RWPE2 (cell line): ENCODE measurements around the gene B4GALT6.

Experiments used
- ATAC-seq: fragments of 200-7000 bp; cut with Tn5 transposase; 3 replicates; pipeline ENCODE4 v1.9.1; 2021; ENCODE audit warnings: low read depth
- DNase-seq: peaks from one replicate; pipeline ENCODE4 v3.0.0-alpha.2; 2020; ENCODE audit warnings: low spot score
- H3K27ac ChIP-seq: fragments of 450-650 bp; 2 replicates; pipeline ENCODE4 v1.5.1; 2017; ENCODE audit warnings: mild to moderate bottlenecking; ENCODE audit not compliant: poor library complexity, severe bottlenecking
- H3K27me3 ChIP-seq: fragments of 250-450 bp; sonication (Bioruptor Pico); 2 replicates; pipeline ENCODE4 v1.5.1; 2021; ENCODE audit warnings: mild to moderate bottlenecking, moderate library complexity; ENCODE audit not compliant: insufficient read depth, poor library complexity, severe bottlenecking
- H3K36me3 ChIP-seq: fragments of 250-450 bp; sonication (Bioruptor Pico); 2 replicates; pipeline ENCODE4 v1.5.1; 2020; ENCODE audit warnings: low read depth, mild to moderate bottlenecking, moderate library complexity
- H3K4me1 ChIP-seq: fragments of 250-450 bp; sonication (Bioruptor Pico); 2 replicates; pipeline ENCODE4 v1.5.1; 2021; ENCODE audit warnings: mild to moderate bottlenecking, moderate library complexity; ENCODE audit not compliant: insufficient read depth, poor library complexity, severe bottlenecking
- H3K4me3 ChIP-seq: fragments of 250-450 bp; sonication (Bioruptor Pico); 2 replicates; pipeline ENCODE4 v1.5.1; 2021; ENCODE audit warnings: mild to moderate bottlenecking, moderate library complexity; ENCODE audit not compliant: severe bottlenecking
- H3K9me3 ChIP-seq: fragments of 250-450 bp; sonication (Bioruptor Pico); 2 replicates; pipeline ENCODE4 v1.5.1; 2021; ENCODE audit warnings: mild to moderate bottlenecking, moderate library complexity; ENCODE audit not compliant: severe bottlenecking
- TF ChIP-seq, protein P1 (sequence below): fragments of 450-650 bp; IDR thresholded peaks from one replicate; pipeline ENCODE4 v1.5.1; 2017; ENCODE audit warnings: mild to moderate bottlenecking, moderate library complexity; ENCODE audit not compliant: poor library complexity, severe bottlenecking

Gene B4GALT6

DNA sequence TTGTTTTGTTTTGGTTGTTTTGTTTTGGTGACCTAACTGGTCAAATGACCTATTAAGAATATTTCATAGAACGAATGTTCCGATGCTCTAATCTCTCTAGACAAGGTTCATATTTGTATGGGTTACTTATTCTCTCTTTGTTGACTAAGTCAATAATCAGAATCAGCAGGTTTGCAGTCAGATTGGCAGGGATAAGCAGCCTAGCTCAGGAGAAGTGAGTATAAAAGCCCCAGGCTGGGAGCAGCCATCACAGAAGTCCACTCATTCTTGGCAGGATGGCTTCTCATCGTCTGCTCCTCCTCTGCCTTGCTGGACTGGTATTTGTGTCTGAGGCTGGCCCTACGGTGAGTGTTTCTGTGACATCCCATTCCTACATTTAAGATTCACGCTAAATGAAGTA, 92.8 kb downstream of the B4GALT6 start, which contains the start of gene TTR:
TTR (plus strand) TSS at position 250 of the 400 bp plus-strand sequence; CDS start at position 276, 26 bp downstream.
- Histone ChIP-seq H3K27ac (no peak within 1 kb of the TSS), H3K4me1 (no peaks in the 10 kb centered on the region), H3K36me3 (no peaks in the 10 kb centered on the region), H3K4me3 (no peak within 1 kb of the TSS), H3K27me3 (no peaks in the 10 kb centered on the region), H3K9me3 (no peaks in the 10 kb centered on the region)
- TF ChIP-seq, protein P1, sequence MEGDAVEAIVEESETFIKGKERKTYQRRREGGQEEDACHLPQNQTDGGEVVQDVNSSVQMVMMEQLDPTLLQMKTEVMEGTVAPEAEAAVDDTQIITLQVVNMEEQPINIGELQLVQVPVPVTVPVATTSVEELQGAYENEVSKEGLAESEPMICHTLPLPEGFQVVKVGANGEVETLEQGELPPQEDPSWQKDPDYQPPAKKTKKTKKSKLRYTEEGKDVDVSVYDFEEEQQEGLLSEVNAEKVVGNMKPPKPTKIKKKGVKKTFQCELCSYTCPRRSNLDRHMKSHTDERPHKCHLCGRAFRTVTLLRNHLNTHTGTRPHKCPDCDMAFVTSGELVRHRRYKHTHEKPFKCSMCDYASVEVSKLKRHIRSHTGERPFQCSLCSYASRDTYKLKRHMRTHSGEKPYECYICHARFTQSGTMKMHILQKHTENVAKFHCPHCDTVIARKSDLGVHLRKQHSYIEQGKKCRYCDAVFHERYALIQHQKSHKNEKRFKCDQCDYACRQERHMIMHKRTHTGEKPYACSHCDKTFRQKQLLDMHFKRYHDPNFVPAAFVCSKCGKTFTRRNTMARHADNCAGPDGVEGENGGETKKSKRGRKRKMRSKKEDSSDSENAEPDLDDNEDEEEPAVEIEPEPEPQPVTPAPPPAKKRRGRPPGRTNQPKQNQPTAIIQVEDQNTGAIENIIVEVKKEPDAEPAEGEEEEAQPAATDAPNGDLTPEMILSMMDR = no peak
- ATAC-seq (no peak), DNase-seq (no peak)

DNA sequence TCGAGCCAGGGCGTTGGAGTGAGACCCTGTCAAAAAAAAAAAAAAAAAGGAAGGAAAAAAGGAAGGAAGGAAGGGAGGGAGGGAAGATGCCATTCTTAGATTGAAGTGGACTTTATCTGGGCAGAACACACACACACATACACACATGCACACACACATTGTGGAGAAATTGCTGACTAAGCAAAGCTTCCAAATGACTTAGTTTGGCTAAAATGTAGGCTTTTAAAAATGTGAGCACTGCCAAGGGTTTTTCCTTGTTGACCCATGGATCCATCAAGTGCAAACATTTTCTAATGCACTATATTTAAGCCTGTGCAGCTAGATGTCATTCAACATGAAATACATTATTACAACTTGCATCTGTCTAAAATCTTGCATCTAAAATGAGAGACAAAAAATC, 93.3 kb downstream of the B4GALT6 start:
- no peak for DNase-seq
- Histone ChIP-seq H3K9me3 (no peaks in the 10 kb centered on the region), H3K4me3 (no peak overlapping the region), H3K4me1 (no peaks in the 10 kb centered on the region), H3K27me3 (no peaks in the 10 kb centered on the region), H3K27ac (no peak overlapping the region), H3K36me3 (no peaks in the 10 kb centered on the region)
- ATAC-seq = no peak
- TF ChIP-seq, protein P1 = no peak

DNA sequence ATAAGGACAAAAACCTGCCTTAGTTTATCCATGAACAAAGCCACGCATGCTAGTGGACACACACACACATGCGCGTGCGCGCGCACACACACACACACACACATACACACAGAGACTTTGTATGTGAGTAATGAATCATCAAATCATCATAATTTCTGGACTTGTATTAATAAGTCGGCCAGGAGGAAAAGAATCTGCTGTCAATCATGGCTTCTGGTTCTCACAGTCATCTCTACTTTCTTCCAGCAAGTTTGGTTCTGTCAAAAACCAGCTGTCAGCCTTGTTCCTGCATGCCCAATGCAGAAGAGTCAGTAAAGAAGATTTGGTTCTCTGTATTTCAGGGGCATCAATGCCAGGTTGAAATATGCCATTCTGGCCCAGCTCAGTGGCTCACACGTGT, 93.8 kb downstream of the B4GALT6 start:
- DNase-seq (no peak), ATAC-seq (no peak)
- no peaks in the 10 kb centered on the region for H3K36me3 ChIP-seq
- no peak overlapping the region for H3K4me3 ChIP-seq
- TF ChIP-seq, protein P1 = no peak
- H3K9me3 ChIP-seq = no peaks in the 10 kb centered on the region
- no peak overlapping the region for H3K27ac ChIP-seq
- no peaks in the 10 kb centered on the region for H3K27me3 ChIP-seq
- H3K4me1 ChIP-seq = no peaks in the 10 kb centered on the region

DNA sequence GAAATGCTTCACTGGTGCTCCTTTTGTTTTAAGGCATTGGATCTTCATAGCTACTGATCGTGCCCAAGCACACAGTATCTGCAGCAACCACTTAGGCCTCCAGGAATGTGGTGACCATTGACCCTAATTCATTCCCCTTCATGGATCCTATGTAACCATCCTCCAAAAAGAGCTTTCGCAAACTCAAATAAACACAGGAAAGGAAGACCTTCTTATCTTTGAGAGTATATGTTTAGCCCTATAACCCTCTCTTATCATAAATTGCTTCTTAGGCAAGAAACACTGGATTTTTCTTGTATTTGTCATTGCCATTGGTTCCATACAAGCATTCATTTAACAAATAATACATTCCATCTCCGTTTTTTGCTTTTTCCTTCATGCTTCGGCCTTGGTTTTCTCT, 96.9 kb downstream of the B4GALT6 start:
- no peak overlapping the region for H3K27ac ChIP-seq
- no peaks in the 10 kb centered on the region for H3K36me3 ChIP-seq
- no peaks in the 10 kb centered on the region for H3K9me3 ChIP-seq
- ATAC-seq = no peak
- no peak for DNase-seq
- H3K4me1 ChIP-seq = no peaks in the 10 kb centered on the region
- no peaks in the 10 kb centered on the region for H3K27me3 ChIP-seq
- H3K4me3 ChIP-seq = no peak overlapping the region
- TF ChIP-seq, protein P1 = no peak

DNA sequence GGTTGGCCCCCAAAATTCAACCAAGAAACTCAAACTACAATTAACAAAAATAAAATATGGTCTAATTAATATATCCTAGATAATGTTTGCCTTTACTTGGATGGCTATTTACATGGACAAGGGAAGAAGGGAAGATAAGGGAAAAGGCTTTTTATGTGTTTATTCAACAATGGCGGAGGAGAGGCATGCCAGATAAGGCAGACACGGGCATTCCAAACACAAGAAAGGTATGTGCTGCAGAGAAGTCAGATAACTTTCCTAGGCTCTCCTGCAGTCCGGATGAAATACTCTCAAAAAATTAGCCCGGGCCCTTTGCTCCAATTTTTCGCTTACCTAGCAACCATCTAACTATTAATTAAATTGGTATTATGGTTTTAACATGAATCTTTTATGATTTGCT, 97.8 kb downstream of the B4GALT6 start:
- no peaks in the 10 kb centered on the region for H3K9me3 ChIP-seq
- ATAC-seq = no peak
- no peaks in the 10 kb centered on the region for H3K27me3 ChIP-seq
- no peak for DNase-seq
- no peaks in the 10 kb centered on the region for H3K4me1 ChIP-seq
- TF ChIP-seq, protein P1 = no peak
- H3K36me3 ChIP-seq = no peaks in the 10 kb centered on the region
- H3K4me3 ChIP-seq = no peak overlapping the region
- H3K27ac ChIP-seq = no peak overlapping the region
